Omental fat pad (tissue), 4 donors: ENCODE data around the gene LMX1B. TPM values are rescaled to one million over a fixed set of nuclear protein-coding genes. Genes with fewer than 3 reads are reported as not detected.

Source experiments
- ATAC-seq: fragments of 150-250 bp; one replicate; pipeline ENCODE4 v1.9.1; 2016; ENCODE audit warnings: mild to moderate bottlenecking, moderate library complexity; ENCODE audit not compliant: low FRiP score
- DNase-seq: peaks from one replicate; pipeline ENCODE4 v3.0.0-alpha.2; 2019; ENCODE audit warnings: low spot score
- CTCF ChIP-seq, 3 donors: fragments of 450-650 bp; IDR thresholded peaks; one replicate each; pipeline ENCODE4 v1.5.1; 2016 to 2017; ENCODE audit warnings: antibody characterized with exemption in 3 of 3, mild to moderate bottlenecking in 3 of 3, moderate library complexity in 2 of 3
- total RNA-seq, 4 donors: library from RNA; depleted of rRNA; stranded (reverse); fragments of >200 nt; gene quantifications; one replicate each; pipeline ENCODE4 v1.1.0, GENCODE V29; 2016

LMX1B gene
- total RNA-seq, 4 donors from 2014 or later, result 0.09 to 1.1 (median 0.31) TPM; not detected in 1

GRCh38 chr9:126684345-126684744 lies 70.6 kb downstream of the LMX1B start:
- DNase-seq (no peak), ATAC-seq (no peak)
- TF ChIP-seq CTCF (IDR thresholded peaks at IDR 0.05), result no peak

- no peak for TF ChIP-seq CTCF (IDR thresholded peaks at IDR 0.05)
- DNase-seq, result no peak
- no peak for ATAC-seq
Observed at GRCh38 chr9:126684965-126685465, 71.3 kb downstream of the LMX1B start.

DNA sequence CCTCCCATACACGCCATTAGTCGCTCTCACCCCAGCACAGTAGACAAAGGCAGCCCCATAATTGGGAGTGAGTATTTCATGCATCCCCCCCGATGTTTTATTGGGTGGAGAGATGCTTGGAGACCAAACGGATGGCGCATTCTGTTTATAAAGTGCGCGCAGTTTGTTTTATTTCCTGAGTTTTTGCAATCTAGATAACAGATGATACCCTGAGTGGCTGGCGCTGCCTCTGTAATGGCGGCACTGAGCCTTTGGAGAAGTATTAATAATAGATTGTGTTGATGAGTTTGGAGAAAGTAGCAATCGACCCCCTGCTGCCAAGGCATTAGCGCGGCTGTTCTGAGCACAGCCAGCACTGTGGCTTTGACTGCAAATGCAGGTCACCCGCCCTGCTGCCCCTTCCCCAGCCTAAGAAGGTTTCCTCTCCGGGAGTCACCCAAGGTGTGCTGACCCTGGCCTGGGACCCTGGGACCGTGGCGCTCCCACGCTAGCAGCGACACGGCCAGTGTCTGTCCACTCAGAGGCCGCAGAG lies 74.3 kb downstream of the LMX1B start:
- no peak for TF ChIP-seq CTCF (IDR thresholded peaks at IDR 0.05)
- DNase-seq (no peak), ATAC-seq (no peak)

DNA sequence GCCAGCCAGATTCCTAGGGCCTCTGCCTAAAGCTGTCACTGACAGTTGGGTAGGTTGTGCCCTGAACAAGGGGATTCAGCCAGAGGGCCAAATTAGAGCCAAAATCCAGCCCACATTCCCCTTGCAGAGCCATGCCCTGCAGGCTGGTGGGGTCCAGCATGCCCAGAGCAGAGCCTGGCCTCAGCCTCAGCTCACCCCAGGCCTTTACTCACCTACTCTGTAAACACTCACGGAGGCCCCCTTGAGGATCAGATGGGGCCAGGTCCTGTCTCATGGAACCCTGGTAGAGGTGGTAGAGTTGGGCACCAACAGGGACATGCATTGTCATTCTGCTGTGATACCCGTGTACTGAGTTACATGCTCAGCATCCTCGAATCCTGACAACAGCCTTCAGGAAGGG lies 74.9 kb downstream of the LMX1B start:
- TF ChIP-seq CTCF (IDR thresholded peaks at IDR 0.05), result no peak
- ATAC-seq, result no peak
- no peak for DNase-seq

DNA sequence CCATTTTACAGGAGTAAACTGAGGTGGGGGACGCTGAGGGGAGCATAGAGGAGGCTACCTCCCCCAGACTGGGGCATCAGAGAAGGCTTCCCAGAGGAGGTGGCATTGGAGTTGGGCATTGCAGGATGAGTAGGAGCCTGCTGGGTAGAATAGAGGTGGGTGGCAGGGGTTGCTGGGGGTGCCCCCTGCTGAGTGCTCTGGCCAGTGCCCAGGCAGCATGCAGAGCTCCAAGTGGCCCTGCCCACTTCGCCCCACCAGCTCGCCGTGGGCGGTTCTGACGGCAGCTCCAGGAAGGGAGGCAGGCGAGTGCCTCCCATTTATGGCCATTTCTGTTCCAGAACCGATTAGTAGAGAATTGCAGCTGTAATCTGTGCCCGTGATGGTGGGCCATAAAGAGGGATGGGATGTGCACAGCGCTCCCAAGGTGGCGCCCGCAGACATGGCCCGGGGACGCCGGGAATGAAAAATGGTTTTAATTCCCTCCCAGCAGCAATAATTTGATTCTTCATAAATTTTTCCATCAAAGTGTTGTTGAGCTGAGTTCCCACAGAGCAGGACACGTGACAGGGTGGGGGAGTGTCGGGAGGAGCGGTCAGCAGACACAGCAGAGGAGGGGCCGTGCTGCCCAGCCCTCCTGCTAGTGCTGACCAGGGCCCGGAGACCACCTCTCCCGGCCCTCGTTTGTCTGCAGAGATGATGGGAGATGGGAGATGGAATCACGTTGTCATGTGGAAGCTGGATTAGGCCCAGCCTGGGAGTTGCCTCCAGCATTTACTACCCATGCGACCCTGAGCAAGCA lies 75.5 kb downstream of the LMX1B start:
- no peak for TF ChIP-seq CTCF (IDR thresholded peaks at IDR 0.05)
- DNase-seq, result no peak
- ATAC-seq, result no peak

GRCh38 chr9:126690431-126691051 lies 76.8 kb downstream of the LMX1B start:
- no peak for TF ChIP-seq CTCF (IDR thresholded peaks at IDR 0.05)
- DNase-seq, result no peak
- ATAC-seq, result no peak
